Testis (tissue), 2 donors: Measurements from ENCODE around the gene CNDP1.

Source experiments
- CTCF ChIP-seq, 3 experiments: fragments of 450-650 bp in 2 of 3; fragments of 200-600 bp in 1 of 3; sonication (generic) in 1 of 3; IDR thresholded peaks; one replicate each; pipeline ENCODE4 v1.5.1; 2016 to 2019; ENCODE audit warnings: antibody characterized with exemption in 3 of 3, mild to moderate bottlenecking in 2 of 3, moderate library complexity in 1 of 3
- POLR2A ChIP-seq: fragments of 450-650 bp; IDR thresholded peaks from one replicate; pipeline ENCODE4 v1.6.1; 2017; ENCODE audit warnings: antibody characterized with exemption, mild to moderate bottlenecking, moderate library complexity

- TF ChIP-seq CTCF (IDR thresholded peaks at IDR 0.05) (no peak), POLR2A (no peak)
Observed at GRCh38 chr18:74492259-74492658, 42.0 kb upstream of the CNDP1 start.
